HG03196 (cell line): Measurements from ENCODE around the gene TACR1.
"Not testable (repeated sequence)": the region's sequence is repeated elsewhere in the genome, so short reads cannot be mapped to it uniquely, and the experiment has no call there.

Source experiments
- ATAC-seq: cut with Tn5 transposase; IDR thresholded peaks from one replicate; pipeline ENCODE4 v1.9.1; 2021; ENCODE audit not compliant: unreplicated experiment

Gene TACR1

GRCh38 chr2:75094405-75094804 lies 104.9 kb downstream of the TACR1 start:
- ATAC-seq = no peak

GRCh38 chr2:75090770-75091515 lies 108.4 kb downstream of the TACR1 start:
- ATAC-seq = no peak

- no peak for ATAC-seq
Measured at GRCh38 chr2:75089471-75089870, 109.8 kb downstream of the TACR1 start.

GRCh38 chr2:75088791-75089190 lies 110.5 kb downstream of the TACR1 start:
- no peak for ATAC-seq

GRCh38 chr2:75087736-75088135 lies 111.6 kb downstream of the TACR1 start:
- no peak for ATAC-seq

GRCh38 chr2:75079575-75079974 lies 119.7 kb downstream of the TACR1 start:
- no peak for ATAC-seq

- ATAC-seq = no peak
Measured at GRCh38 chr2:75077909-75078308, 121.4 kb downstream of the TACR1 start.

GRCh38 chr2:75076088-75076487 lies 123.2 kb downstream of the TACR1 start:
- ATAC-seq = no peak

GRCh38 chr2:75074708-75075107 lies 124.6 kb downstream of the TACR1 start:
- no peak for ATAC-seq

- no peak for ATAC-seq
Measured at GRCh38 chr2:75074228-75074627, 125.1 kb downstream of the TACR1 start.

- ATAC-seq = no peak
Measured at GRCh38 chr2:75071766-75072165, 127.6 kb downstream of the TACR1 start.

GRCh38 chr2:75068546-75068945 lies 130.8 kb downstream of the TACR1 start:
- ATAC-seq = no peak

- ATAC-seq = no peak
Measured at GRCh38 chr2:75067506-75067905, 131.8 kb downstream of the TACR1 start.

GRCh38 chr2:75066121-75066902 lies 133.0 kb downstream of the TACR1 start:
- no peak for ATAC-seq

- no peak for ATAC-seq
Measured at GRCh38 chr2:75065402-75066008, 133.8 kb downstream of the TACR1 start.

GRCh38 chr2:75064691-75065396 lies 134.5 kb downstream of the TACR1 start:
- no peak for ATAC-seq

GRCh38 chr2:75063906-75064305 lies 135.4 kb downstream of the TACR1 start:
- no peak for ATAC-seq

- ATAC-seq = no peak
Measured at GRCh38 chr2:75058427-75058826, 140.9 kb downstream of the TACR1 start.

- not testable (repeated sequence) for ATAC-seq
Measured at GRCh38 chr2:75057150-75057549, 142.2 kb downstream of the TACR1 start.

- ATAC-seq = no peak
Measured at GRCh38 chr2:75055820-75056675, 143.3 kb downstream of the TACR1 start.
